HepG2 (cell line): ENCODE data around the gene UGCG. TPM values are rescaled to one million over a fixed set of nuclear protein-coding genes. Genes with fewer than 3 reads are reported as not detected.
A peak's percentile ranks its signal among the peaks of the same experiment; 100 is the strongest.

Source experiments
- BATF2 ChIP-seq: sonication (generic); formaldehyde crosslinking; IDR thresholded peaks from 2 replicates; pipeline ENCODE4 v1.8.0; 2022; ENCODE audit warnings: mild to moderate bottlenecking, missing genetic modification reagents, moderate library complexity
- CEBPZ ChIP-seq: IDR thresholded peaks from 2 replicates; pipeline ENCODE4 v1.6.1; 2012; ENCODE audit warnings: low read length, improper control_type of control experiment
- FOXA1 ChIP-seq, 2 experiments: fragments of 450-650 bp in 1 of 2; sonication (generic) in 1 of 2; formaldehyde crosslinking in 1 of 2; IDR thresholded peaks; 2 replicates each; pipeline versions ENCODE4 v1.4.0 to v1.6.1; 2016 to 2020; ENCODE audit warnings: missing genetic modification reagents in 1 of 2
- RFX1 ChIP-seq: fragments of 450-650 bp; IDR thresholded peaks from 2 replicates; pipeline ENCODE4 v1.6.1; 2017
- TEF ChIP-seq: sonication (generic); formaldehyde crosslinking; IDR thresholded peaks from 2 replicates; pipeline ENCODE4 v1.5.0; 2020; ENCODE audit warnings: missing genetic modification reagents
- TIGD3 ChIP-seq: sonication (generic); formaldehyde crosslinking; IDR thresholded peaks from 2 replicates; pipeline ENCODE4 v1.5.1; 2020; ENCODE audit warnings: mild to moderate bottlenecking, missing genetic modification reagents, borderline replicate concordance
- ZKSCAN1 ChIP-seq: fragments of 150-350 bp; IDR thresholded peaks from 2 replicates; pipeline ENCODE4 v1.6.1; 2014; ENCODE audit warnings: low read length
- ZNF101 ChIP-seq: sonication (generic); formaldehyde crosslinking; IDR thresholded peaks from 2 replicates; pipeline ENCODE4 v1.4.0; 2020; ENCODE audit warnings: mild to moderate bottlenecking, low read depth, missing genetic modification reagents, borderline replicate concordance
- ZNF280B ChIP-seq: sonication (generic); formaldehyde crosslinking; IDR thresholded peaks from 2 replicates; pipeline ENCODE4 v1.5.0; 2020; ENCODE audit warnings: missing genetic modification reagents, mild to moderate bottlenecking, borderline replicate concordance
- polyA plus RNA-seq, 8 experiments: library from polyadenylated mRNA; depleted of rRNA in 3 of 8; stranded (reverse) in 7 of 8; unstranded in 1 of 8; fragments of >200 nt; fragmentation: Illumina TruSeq in 4 of 8; extraction: Trizol in 4 of 8; gene quantifications; 2 replicates each; pipeline versions ENCODE4 v1.2.1 to v1.2.3, GENCODE V29; 2011 to 2016; ENCODE audit warnings: low read depth in 4 of 8, missing spikeins in 1 of 8, mixed read lengths in 1 of 8; ENCODE audit not compliant: insufficient read depth in 1 of 8
- total RNA-seq, 5 experiments: library from RNA; depleted of rRNA; stranded (reverse); fragments of >200 nt; fragmentation: Illumina TruSeq; extraction: Trizol; gene quantifications; 2 replicates each; pipeline ENCODE4 v1.2.3, GENCODE V29; 2016; ENCODE audit warnings: low read depth in 1 of 5
- TF ChIP-seq, protein P1 (sequence below): sonication (generic); formaldehyde crosslinking; IDR thresholded peaks from 2 replicates; pipeline ENCODE4 v1.5.1; 2020; ENCODE audit warnings: missing genetic modification reagents, mild to moderate bottlenecking, borderline replicate concordance
- TF ChIP-seq, protein P2 (sequence below): sonication (generic); formaldehyde crosslinking; conservative IDR thresholded peaks from 2 replicates; pipeline ENCODE4 v1.8.0; 2022; ENCODE audit warnings: mild to moderate bottlenecking, moderate library complexity, missing genetic modification reagents
- TF ChIP-seq, protein P3 (sequence below): IDR thresholded peaks from 2 replicates; pipeline ENCODE4 v1.6.1; 2016; ENCODE audit warnings: control low read depth
- TF ChIP-seq, protein P4 (sequence below): sonication (generic); formaldehyde crosslinking; conservative IDR thresholded peaks from 2 replicates; pipeline ENCODE4 v1.8.0; 2022; ENCODE audit warnings: low read depth, missing genetic modification reagents

The UGCG gene
- total and polyA plus RNA-seq, 2 of the 13 experiments (the other 11 are each of a cell fraction or from before 2014, with no cell fraction given) = 10.5 to 13.9 TPM

- TF ChIP-seq ZKSCAN1 (no peak), ZNF280B (CRISPR knock-in tag) (peak; percentile 44; the same call in 1 of the 2 replicates), ZNF101 (CRISPR knock-in tag) (no peak), TEF (CRISPR knock-in tag) (no peak), TIGD3 (CRISPR knock-in tag) (no peak), BATF2 (CRISPR knock-in tag) (no peak), CEBPZ (no peak), RFX1 (no peak), FOXA1 (IDR thresholded peaks at IDR 0.05) (no peak), FOXA1 (CRISPR knock-in tag; IDR thresholded peaks at IDR 0.05) (no peak)
- TF ChIP-seq, protein P1, sequence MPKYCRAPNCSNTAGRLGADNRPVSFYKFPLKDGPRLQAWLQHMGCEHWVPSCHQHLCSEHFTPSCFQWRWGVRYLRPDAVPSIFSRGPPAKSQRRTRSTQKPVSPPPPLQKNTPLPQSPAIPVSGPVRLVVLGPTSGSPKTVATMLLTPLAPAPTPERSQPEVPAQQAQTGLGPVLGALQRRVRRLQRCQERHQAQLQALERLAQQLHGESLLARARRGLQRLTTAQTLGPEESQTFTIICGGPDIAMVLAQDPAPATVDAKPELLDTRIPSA (CRISPR knock-in tag) = no peak
- TF ChIP-seq, protein P2, sequence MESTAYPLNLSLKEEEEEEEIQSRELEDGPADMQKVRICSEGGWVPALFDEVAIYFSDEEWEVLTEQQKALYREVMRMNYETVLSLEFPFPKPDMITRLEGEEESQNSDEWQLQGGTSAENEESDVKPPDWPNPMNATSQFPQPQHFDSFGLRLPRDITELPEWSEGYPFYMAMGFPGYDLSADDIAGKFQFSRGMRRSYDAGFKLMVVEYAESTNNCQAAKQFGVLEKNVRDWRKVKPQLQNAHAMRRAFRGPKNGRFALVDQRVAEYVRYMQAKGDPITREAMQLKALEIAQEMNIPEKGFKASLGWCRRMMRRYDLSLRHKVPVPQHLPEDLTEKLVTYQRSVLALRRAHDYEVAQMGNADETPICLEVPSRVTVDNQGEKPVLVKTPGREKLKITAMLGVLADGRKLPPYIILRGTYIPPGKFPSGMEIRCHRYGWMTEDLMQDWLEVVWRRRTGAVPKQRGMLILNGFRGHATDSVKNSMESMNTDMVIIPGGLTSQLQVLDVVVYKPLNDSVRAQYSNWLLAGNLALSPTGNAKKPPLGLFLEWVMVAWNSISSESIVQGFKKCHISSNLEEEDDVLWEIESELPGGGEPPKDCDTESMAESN (CRISPR knock-in tag) = peak; percentile 97
- TF ChIP-seq, protein P3, sequence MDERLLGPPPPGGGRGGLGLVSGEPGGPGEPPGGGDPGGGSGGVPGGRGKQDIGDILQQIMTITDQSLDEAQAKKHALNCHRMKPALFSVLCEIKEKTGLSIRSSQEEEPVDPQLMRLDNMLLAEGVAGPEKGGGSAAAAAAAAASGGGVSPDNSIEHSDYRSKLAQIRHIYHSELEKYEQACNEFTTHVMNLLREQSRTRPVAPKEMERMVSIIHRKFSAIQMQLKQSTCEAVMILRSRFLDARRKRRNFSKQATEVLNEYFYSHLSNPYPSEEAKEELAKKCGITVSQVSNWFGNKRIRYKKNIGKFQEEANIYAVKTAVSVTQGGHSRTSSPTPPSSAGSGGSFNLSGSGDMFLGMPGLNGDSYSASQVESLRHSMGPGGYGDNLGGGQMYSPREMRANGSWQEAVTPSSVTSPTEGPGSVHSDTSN = no peak
- TF ChIP-seq, protein P4, sequence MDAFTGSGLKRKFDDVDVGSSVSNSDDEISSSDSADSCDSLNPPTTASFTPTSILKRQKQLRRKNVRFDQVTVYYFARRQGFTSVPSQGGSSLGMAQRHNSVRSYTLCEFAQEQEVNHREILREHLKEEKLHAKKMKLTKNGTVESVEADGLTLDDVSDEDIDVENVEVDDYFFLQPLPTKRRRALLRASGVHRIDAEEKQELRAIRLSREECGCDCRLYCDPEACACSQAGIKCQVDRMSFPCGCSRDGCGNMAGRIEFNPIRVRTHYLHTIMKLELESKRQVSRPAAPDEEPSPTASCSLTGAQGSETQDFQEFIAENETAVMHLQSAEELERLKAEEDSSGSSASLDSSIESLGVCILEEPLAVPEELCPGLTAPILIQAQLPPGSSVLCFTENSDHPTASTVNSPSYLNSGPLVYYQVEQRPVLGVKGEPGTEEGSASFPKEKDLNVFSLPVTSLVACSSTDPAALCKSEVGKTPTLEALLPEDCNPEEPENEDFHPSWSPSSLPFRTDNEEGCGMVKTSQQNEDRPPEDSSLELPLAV (CRISPR knock-in tag) = no peak
Observed at GRCh38 chr9:111895996-111896941, at the start of gene UGCG (continued).
